ENCODE results near the gene NEUROD2. TPM values are rescaled to one million over a fixed set of nuclear protein-coding genes. Genes with fewer than 3 reads are reported as not detected.

The NEUROD2 gene
- polyA plus RNA-seq, 1 of the 3 experiments (the other 2 are of a cell fraction): not detected

DNA sequence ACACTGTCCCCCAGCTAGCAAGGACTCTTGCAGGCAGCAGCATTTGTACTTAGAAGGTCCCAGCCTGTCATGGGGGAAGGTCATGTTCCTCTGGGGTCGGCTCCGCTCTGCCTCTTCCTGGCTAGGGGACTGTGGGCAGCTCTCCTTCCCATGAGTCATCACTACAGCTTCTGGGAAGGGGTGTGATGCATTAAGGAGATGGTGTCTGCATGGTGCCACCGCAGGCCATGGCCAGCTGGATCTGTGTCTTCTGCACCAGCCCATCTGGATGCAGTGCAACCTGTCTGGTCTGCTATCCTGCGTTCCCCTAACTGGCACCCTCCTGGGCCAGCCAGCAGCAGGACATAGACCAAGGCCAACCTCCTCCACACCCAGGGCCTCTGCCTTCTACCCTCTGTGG is 35.6 kb upstream of the NEUROD2 start:
- peaks cover 32% of the 10 kb centered on the region for H4K20me1 ChIP-seq (ENCODE audit: insufficient read depth)
- no peaks in the 10 kb centered on the region for H3K9me3 ChIP-seq
- H3K4me3 ChIP-seq (ENCODE audit: low read depth in 2 of 2, low read length in 1 of 2): no peak overlapping the region
- no peak overlapping the region for H3K27ac ChIP-seq (ENCODE audit: low read depth in 2 of 2, low read length in 1 of 2)
- H3K79me2 ChIP-seq (ENCODE audit: insufficient read depth): peaks cover 77% of the 10 kb centered on the region
- POLR2A ChIA-PET: no interaction called here
- DNase-seq: no peak
- H3K9me2 ChIP-seq: no peaks in the 10 kb centered on the region
- H2AFZ ChIP-seq (ENCODE audit: low read depth): no peak overlapping the region
- WGBS (ENCODE audit: low lambda C conversion rate): 66% methylated on average over 2 of the region's 4 CpGs
- no peak overlapping the region for H3K4me2 ChIP-seq
- TF ChIP-seq TCF12 (IDR thresholded peaks at IDR 0.05) (no peak), CTCF (IDR thresholded peaks at IDR 0.05) (no peak), JUND (IDR thresholded peaks at IDR 0.05) (no peak; the same call in 1 of the 2 replicates), TEAD4 (IDR thresholded peaks at IDR 0.05; ENCODE audit: borderline replicate concordance, insufficient read depth) (no peak), FOSL2 (IDR thresholded peaks at IDR 0.05; ENCODE audit: borderline replicate concordance, low read depth) (peak; percentile 37; the same call in 1 of the 2 replicates), GATA2 (CRISPR knock-in tag; IDR thresholded peaks at IDR 0.05) (no peak), CHD2 (IDR thresholded peaks at IDR 0.05; ENCODE audit: low read length, partially characterized antibody) (no peak)
- no peaks in the 10 kb centered on the region for H3K36me3 ChIP-seq (replicated peaks in 1 of 2; ENCODE audit: control insufficient read depth in 1 of 2, insufficient read depth in 2 of 2, low read length in 1 of 2)
- CTCF ChIA-PET: interaction anchor here (1.7 to 17.4 kb wide), 5 partner anchors 9 to 95 kb away, joined by 4 to 332 read pairs (median 14); partner anchors contain the start of genes PNMT and PPP1R1B
- H3K9ac ChIP-seq: no peak overlapping the region
- H3K27me3 ChIP-seq (ENCODE audit: insufficient read depth): no peaks in the 10 kb centered on the region
- peaks cover 0 to 9% of the 10 kb centered on the region in 2 experiments; a peak in 1 of 4 replicates for H3K4me1 ChIP-seq (ENCODE audit: control insufficient read depth in 1 of 2, insufficient read depth in 2 of 2, low read depth in 1 of 2, low read length in 1 of 2)
- no peaks in the 10 kb centered on the region for H3F3A ChIP-seq (replicated peaks; ENCODE audit: insufficient read depth)

GRCh38 chr17:39642291-39643074 is 34.8 kb upstream of the NEUROD2 start:
- 94% methylated on average over 9 of the region's 9 CpGs for WGBS (ENCODE audit: low lambda C conversion rate)
- Histone ChIP-seq H2AFZ (ENCODE audit: low read depth) (no peak overlapping the region), H3K36me3 (replicated peaks in 1 of 2; ENCODE audit: control insufficient read depth in 1 of 2, insufficient read depth in 2 of 2, low read length in 1 of 2) (no peaks in the 10 kb centered on the region), H3K27ac (ENCODE audit: low read depth in 2 of 2, low read length in 1 of 2) (no peak overlapping the region), H3K4me3 (ENCODE audit: low read depth in 2 of 2, low read length in 1 of 2) (no peak overlapping the region), H4K20me1 (ENCODE audit: insufficient read depth) (peaks cover 32% of the 10 kb centered on the region), H3K27me3 (ENCODE audit: insufficient read depth) (no peaks in the 10 kb centered on the region), H3K79me2 (ENCODE audit: insufficient read depth) (peaks cover 85% of the 10 kb centered on the region), H3K4me2 (no peak overlapping the region), H3K9me2 (no peaks in the 10 kb centered on the region), H3K4me1 (ENCODE audit: control insufficient read depth in 1 of 2, insufficient read depth in 2 of 2, low read depth in 1 of 2, low read length in 1 of 2) (peaks cover 0 to 17% of the 10 kb centered on the region in 2 experiments; a peak in 2 of 4 replicates), H3K9me3 (no peaks in the 10 kb centered on the region), H3K9ac (no peak overlapping the region), H3F3A (replicated peaks; ENCODE audit: insufficient read depth) (no peaks in the 10 kb centered on the region)
- CTCF ChIA-PET: interaction anchor here (2.0 to 17.4 kb wide), 3 partner anchors 10 to 94 kb away, joined by 5 to 332 read pairs (median 93); partner anchors contain the start of gene PPP1R1B
- POLR2A ChIA-PET: no interaction called here
- DNase-seq: no peak
- TF ChIP-seq JUND (IDR thresholded peaks at IDR 0.05) (no peak), MXI1 (IDR thresholded peaks at IDR 0.05; ENCODE audit: low read depth, low read length) (no peak), TCF12 (IDR thresholded peaks at IDR 0.05) (no peak), ZBTB33 (IDR thresholded peaks at IDR 0.05; ENCODE audit: borderline replicate concordance, low read depth) (no peak), RCOR1 (IDR thresholded peaks at IDR 0.05; ENCODE audit: low read length) (no peak), RXRA (IDR thresholded peaks at IDR 0.05; ENCODE audit: borderline replicate concordance, low read depth) (no peak), ELF1 (IDR thresholded peaks at IDR 0.05) (no peak), EZH2phosphoT487 (IDR thresholded peaks at IDR 0.05; ENCODE audit: borderline replicate concordance, low read depth) (no peak), CTCF (IDR thresholded peaks at IDR 0.05) (no peak), POLR2AphosphoS5 (IDR thresholded peaks at IDR 0.05; ENCODE audit: low read depth, low read length) (no peak), FOSL2 (IDR thresholded peaks at IDR 0.05; ENCODE audit: borderline replicate concordance, low read depth) (no peak), EP300 (IDR thresholded peaks at IDR 0.05; ENCODE audit: borderline replicate concordance in 1 of 2, low read depth in 1 of 2, low read length in 1 of 2) (no peak), TAF1 (IDR thresholded peaks at IDR 0.05; ENCODE audit: borderline replicate concordance, low read depth, low read length) (no peak), GATA2 (CRISPR knock-in tag; IDR thresholded peaks at IDR 0.05) (no peak)
- TF ChIP-seq, protein P1, sequence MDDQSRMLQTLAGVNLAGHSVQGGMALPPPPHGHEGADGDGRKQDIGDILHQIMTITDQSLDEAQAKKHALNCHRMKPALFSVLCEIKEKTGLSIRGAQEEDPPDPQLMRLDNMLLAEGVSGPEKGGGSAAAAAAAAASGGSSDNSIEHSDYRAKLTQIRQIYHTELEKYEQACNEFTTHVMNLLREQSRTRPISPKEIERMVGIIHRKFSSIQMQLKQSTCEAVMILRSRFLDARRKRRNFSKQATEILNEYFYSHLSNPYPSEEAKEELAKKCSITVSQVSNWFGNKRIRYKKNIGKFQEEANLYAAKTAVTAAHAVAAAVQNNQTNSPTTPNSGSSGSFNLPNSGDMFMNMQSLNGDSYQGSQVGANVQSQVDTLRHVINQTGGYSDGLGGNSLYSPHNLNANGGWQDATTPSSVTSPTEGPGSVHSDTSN (IDR thresholded peaks at IDR 0.05): no peak
